GM10248 (cell line): ENCODE results near the gene TTC9.

Source experiments
- CTCF ChIA-PET: fragments of 300-600 bp; sonication (Branson Sonifier 250); formaldehyde crosslinking; extraction: SDS; loops from one replicate; lab custom pipeline; 2021; ENCODE audit warnings: antibody characterized with exemption; lab: Yijun Ruan, JAX
- POLR2A ChIA-PET: fragments of 350-650 bp; sonication (Branson Sonifier 250); formaldehyde crosslinking; extraction: SDS; loops from one replicate; lab custom pipeline; 2020; ENCODE audit warnings: antibody characterized with exemption; lab: Yijun Ruan, JAX
- DNase-seq: peaks from one replicate; pipeline ENCODE4 v3.0.0; 2012; ENCODE audit errors: extremely low spot score
- CTCF ChIP-seq: IDR thresholded peaks from 2 replicates; pipeline ENCODE4 v1.5.1; 2012; ENCODE audit warnings: mild to moderate bottlenecking, low read depth; ENCODE audit errors: extremely low read depth, missing control alignments, control extremely low read depth

The TTC9 gene

DNA sequence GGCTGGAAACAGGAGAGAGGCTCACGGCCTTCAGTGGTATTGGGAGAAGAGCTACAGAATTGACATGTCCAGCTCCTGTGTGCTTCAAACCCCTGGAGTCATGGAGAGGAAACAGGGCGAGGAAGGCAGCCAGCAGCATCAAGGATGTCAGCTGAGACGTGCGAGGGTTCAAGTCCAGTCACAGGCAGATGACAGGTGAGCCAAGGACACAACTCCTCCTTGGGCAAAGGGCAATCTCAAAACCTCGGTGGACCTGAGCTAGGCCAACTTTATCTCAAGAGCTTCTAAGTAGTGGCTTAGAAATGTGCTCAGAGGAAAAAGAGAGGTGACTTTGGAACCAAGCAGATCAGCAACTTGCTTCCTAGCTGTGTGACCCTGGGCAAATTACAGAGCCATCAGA, 81.6 kb downstream of the TTC9 start:
- no peak for TF ChIP-seq CTCF
- CTCF ChIA-PET, result interaction anchor here (1.1 to 3.4 kb wide), 4 partner anchors 9 to 98 kb away, joined by 3 to 23 read pairs (median 4); no protein-coding TSS in a partner anchor
- DNase-seq, result no peak
- POLR2A ChIA-PET, result no interaction called here

DNA sequence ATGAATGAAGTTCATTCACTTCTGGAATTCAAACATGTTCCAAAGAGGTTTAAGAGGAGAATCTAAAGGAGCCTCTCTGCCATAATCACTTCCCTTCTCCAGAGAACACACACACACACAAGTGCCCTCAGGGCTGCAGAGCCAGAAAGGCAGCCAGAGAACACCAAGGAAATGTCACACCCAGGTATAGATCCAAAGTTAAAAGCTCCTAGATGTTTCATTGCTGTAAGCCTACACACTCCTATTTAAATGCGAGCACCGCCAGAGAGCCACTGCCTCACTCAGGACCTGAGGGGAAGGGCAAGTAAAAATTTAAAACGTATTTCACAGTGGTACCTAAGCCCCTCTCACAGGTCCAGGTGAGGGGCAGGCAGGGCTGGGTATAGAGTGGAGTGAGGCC, 82.4 kb downstream of the TTC9 start:
- TF ChIP-seq CTCF, result no peak
- POLR2A ChIA-PET, result no interaction called here
- CTCF ChIA-PET, result interaction anchor here (1.0 to 3.4 kb wide), 2 partner anchors 10 to 22 kb away, joined by 3 to 23 read pairs; no protein-coding TSS in a partner anchor
- no peak for DNase-seq

DNA sequence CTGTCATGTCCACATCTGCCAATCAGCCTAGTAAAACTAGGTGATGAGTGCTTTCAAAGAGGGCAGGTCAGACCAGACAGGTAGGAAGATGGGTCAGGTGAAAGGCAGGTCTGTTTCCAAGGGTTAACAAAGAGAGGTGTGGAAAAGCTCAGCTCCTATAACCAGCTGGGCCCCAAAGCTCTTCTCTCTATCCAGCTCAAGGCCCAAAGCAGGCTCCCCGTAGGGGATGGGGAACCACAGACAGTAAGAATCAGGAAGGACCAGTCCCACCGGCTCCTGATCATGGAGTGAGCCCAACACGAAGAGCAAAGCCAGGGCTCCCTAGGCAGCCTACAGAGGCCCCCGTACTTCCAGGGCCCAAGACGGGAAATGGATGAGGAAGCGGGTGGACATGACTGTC, 83.2 kb downstream of the TTC9 start:
- ChIA-PET POLR2A (no interaction called here), CTCF (interaction anchor here (1.0 to 1.3 kb wide), 2 partner anchors 9 to 29 kb away, joined by 3 to 4 read pairs; no protein-coding TSS in a partner anchor)
- no peak for DNase-seq
- TF ChIP-seq CTCF, result no peak
